ENCODE measurements around the gene SUSD4.

- TF ChIP-seq CTCF (IDR thresholded peaks at IDR 0.05), result no peak
- no peak for TF ChIP-seq EZH2phosphoT487 (IDR thresholded peaks at IDR 0.05)
- no peak for TF ChIP-seq EZH2 (IDR thresholded peaks at IDR 0.05)
Observed at GRCh38 chr1:223349241-223349640, 14.7 kb downstream of the SUSD4 start.
